WTC11 (cell line): ENCODE measurements around the gene PCLAF. TPM values are rescaled to one million over a fixed set of nuclear protein-coding genes. Genes with fewer than 3 reads are reported as not detected.

Experiments
- ATAC-seq: fragments of 200-7000 bp; cut with Tn5 transposase; 2 replicates; pipeline ENCODE4 v1.10.0; 2021; ENCODE audit warnings: mild to moderate bottlenecking, moderate library complexity
- CTCF ChIA-PET: fragments of 300-600 bp; sonication (Branson Sonifier 250); formaldehyde crosslinking; loops from one replicate; lab custom pipeline; 2021; ENCODE audit warnings: antibody characterized with exemption; lab: Charles Lee
- POLR2A ChIA-PET: fragments of 350-600 bp; sonication (Branson Sonifier 250); formaldehyde crosslinking; loops from one replicate; lab custom pipeline; 2021; ENCODE audit warnings: antibody characterized with exemption; lab: Charles Lee
- DNase-seq: peaks from one replicate; pipeline ENCODE4 v3.0.0; 2021; ENCODE audit warnings: low spot score
- H3K27ac Mint-ChIP-seq: 2 replicates; pipeline ENCODE4 v1.8.0; 2021; ENCODE audit warnings: mixed read lengths
- H3K27me3 Mint-ChIP-seq: 2 replicates; pipeline ENCODE4 v1.8.0; 2021; ENCODE audit warnings: low read depth, mild to moderate bottlenecking, moderate library complexity, mixed read lengths
- H3K36me3 Mint-ChIP-seq: 2 replicates; pipeline ENCODE4 v1.8.0; 2021; ENCODE audit warnings: mixed read lengths
- H3K4me1 Mint-ChIP-seq: 2 replicates; pipeline ENCODE4 v1.8.0; 2022; ENCODE audit warnings: mixed read lengths
- H3K4me3 Mint-ChIP-seq: 2 replicates; pipeline ENCODE4 v1.8.0; 2021; ENCODE audit warnings: mild to moderate bottlenecking, moderate library complexity, mixed read lengths
- H3K9me3 Mint-ChIP-seq: 2 replicates; pipeline ENCODE4 v1.8.0; 2021; ENCODE audit warnings: mixed read lengths
- ARID4B ChIP-seq: sonication (generic); formaldehyde crosslinking; IDR thresholded peaks from 2 replicates; pipeline ENCODE4 v1.8.0; 2023; ENCODE audit warnings: missing genetic modification reagents, mild to moderate bottlenecking, borderline replicate concordance
- ATF2 ChIP-seq: sonication (generic); formaldehyde crosslinking; IDR thresholded peaks from 2 replicates; pipeline ENCODE4 v1.8.1; 2022; ENCODE audit warnings: low read depth, missing genetic modification reagents, borderline replicate concordance
- CDX4 ChIP-seq: fragments of 250-450 bp; sonication (Bioruptor Pico); IDR thresholded peaks from 2 replicates; pipeline ENCODE4 v1.9.0; 2021; ENCODE audit warnings: moderate library complexity, mild to moderate bottlenecking, inconsistent platforms, borderline replicate concordance
- ETV6 ChIP-seq: sonication (generic); formaldehyde crosslinking; IDR thresholded peaks from 2 replicates; pipeline ENCODE4 v1.8.1; 2022; ENCODE audit warnings: mild to moderate bottlenecking, missing genetic modification reagents
- FOXJ3 ChIP-seq: sonication (generic); formaldehyde crosslinking; IDR thresholded peaks from 2 replicates; pipeline ENCODE4 v1.9.0; 2021; ENCODE audit warnings: missing genetic modification reagents, mild to moderate bottlenecking, borderline replicate concordance
- FOXP1 ChIP-seq: sonication (generic); formaldehyde crosslinking; IDR thresholded peaks from 2 replicates; pipeline ENCODE4 v1.8.0; 2022; ENCODE audit warnings: missing genetic modification reagents, mild to moderate bottlenecking, moderate library complexity, borderline replicate concordance
- GTF2I ChIP-seq: fragments of 250-450 bp; sonication (Bioruptor Pico); conservative IDR thresholded peaks from 2 replicates; pipeline ENCODE4 v1.4.0; 2021; ENCODE audit warnings: mild to moderate bottlenecking
- JAZF1 ChIP-seq: fragments of 250-450 bp; sonication (Bioruptor Pico); IDR thresholded peaks from 2 replicates; pipeline ENCODE4 v1.9.0; 2021; ENCODE audit warnings: moderate library complexity, mild to moderate bottlenecking, inconsistent platforms
- JUN ChIP-seq: sonication (generic); formaldehyde crosslinking; IDR thresholded peaks from 2 replicates; pipeline ENCODE4 v1.8.0; 2023; ENCODE audit warnings: mild to moderate bottlenecking, missing genetic modification reagents
- PREB ChIP-seq: sonication (generic); formaldehyde crosslinking; IDR thresholded peaks from 2 replicates; pipeline ENCODE4 v1.8.1; 2022; ENCODE audit warnings: mild to moderate bottlenecking, missing genetic modification reagents, moderate library complexity, borderline replicate concordance
- SMAD4 ChIP-seq: sonication (generic); formaldehyde crosslinking; IDR thresholded peaks from 2 replicates; pipeline ENCODE4 v1.8.0; 2022; ENCODE audit warnings: mild to moderate bottlenecking, missing genetic modification reagents
- SP1 ChIP-seq: sonication (generic); formaldehyde crosslinking; conservative IDR thresholded peaks from 2 replicates; pipeline ENCODE4 v1.8.1; 2022; ENCODE audit warnings: missing genetic modification reagents
- STAT6 ChIP-seq: sonication (generic); formaldehyde crosslinking; conservative IDR thresholded peaks from 2 replicates; pipeline ENCODE4 v1.8.1; 2023; ENCODE audit warnings: mild to moderate bottlenecking, low read depth, missing genetic modification reagents, moderate library complexity
- TEAD4 ChIP-seq: sonication (generic); formaldehyde crosslinking; IDR thresholded peaks from 2 replicates; pipeline ENCODE4 v1.8.0; 2022; ENCODE audit warnings: mild to moderate bottlenecking, missing genetic modification reagents
- ZNF671 ChIP-seq: fragments of 250-450 bp; sonication (Bioruptor Pico); IDR thresholded peaks from 2 replicates; pipeline ENCODE4 v1.8.0; 2021; ENCODE audit warnings: mild to moderate bottlenecking
- total RNA-seq: library from RNA; stranded (reverse); gene quantifications from 3 replicates; pipeline ENCODE4 v1.2.3, GENCODE V29; 2021
- TF ChIP-seq, protein P1 (sequence below): fragments of 250-450 bp; sonication (Bioruptor Pico); IDR thresholded peaks from 2 replicates; pipeline ENCODE4 v1.9.0; 2021; ENCODE audit warnings: mild to moderate bottlenecking, borderline replicate concordance
- TF ChIP-seq, protein P2 (sequence below): sonication (generic); formaldehyde crosslinking; IDR thresholded peaks from 2 replicates; pipeline ENCODE4 v1.8.1; 2023; ENCODE audit warnings: mild to moderate bottlenecking, missing genetic modification reagents

PCLAF gene
- total RNA-seq, 1 experiment from 2014 or later, result 27.2 TPM

GRCh38 chr15:64343841-64344240 is 37.4 kb downstream of the PCLAF start (continued):
- no peak for TF ChIP-seq ARID4B (CRISPR knock-in tag)
- no peak for TF ChIP-seq FOXP1
- TF ChIP-seq, all 79 proteins: peak for 0

DNA sequence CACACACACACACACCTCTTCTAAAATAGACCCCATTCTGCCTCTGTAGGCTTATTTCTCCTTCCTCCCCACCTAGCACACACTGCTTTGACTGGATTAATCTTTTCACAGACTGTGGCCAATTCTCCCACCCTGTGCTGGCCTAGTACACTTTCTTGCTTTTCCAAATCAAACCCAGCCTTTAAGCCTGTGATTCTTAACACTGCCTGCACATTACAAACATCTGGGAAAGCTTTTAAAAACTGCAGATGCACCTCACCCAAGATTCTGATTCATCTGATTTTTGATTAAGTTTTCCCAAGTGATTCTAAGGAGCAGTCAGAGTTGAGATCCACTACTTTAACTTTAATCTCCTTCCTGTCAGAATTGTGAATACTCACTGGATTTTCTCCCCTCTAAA is 38.0 kb downstream of the PCLAF start:
- H3K27me3 Mint-ChIP-seq, result no peaks in the 10 kb centered on the region
- ATAC-seq, result no peak
- no peaks in the 10 kb centered on the region for H3K9me3 Mint-ChIP-seq
- H3K4me3 Mint-ChIP-seq, result no peak overlapping the region
- POLR2A ChIA-PET, result no interaction called here
- peaks cover 6% of the 10 kb centered on the region; the same call in 1 of the 2 replicates for H3K36me3 Mint-ChIP-seq
- CTCF ChIA-PET, result no interaction called here
- DNase-seq, result no peak
- peak overlapping the region; percentile 84 for H3K27ac Mint-ChIP-seq
- H3K4me1 Mint-ChIP-seq, result peaks cover 15% of the 10 kb centered on the region
- TF ChIP-seq, protein P1, sequence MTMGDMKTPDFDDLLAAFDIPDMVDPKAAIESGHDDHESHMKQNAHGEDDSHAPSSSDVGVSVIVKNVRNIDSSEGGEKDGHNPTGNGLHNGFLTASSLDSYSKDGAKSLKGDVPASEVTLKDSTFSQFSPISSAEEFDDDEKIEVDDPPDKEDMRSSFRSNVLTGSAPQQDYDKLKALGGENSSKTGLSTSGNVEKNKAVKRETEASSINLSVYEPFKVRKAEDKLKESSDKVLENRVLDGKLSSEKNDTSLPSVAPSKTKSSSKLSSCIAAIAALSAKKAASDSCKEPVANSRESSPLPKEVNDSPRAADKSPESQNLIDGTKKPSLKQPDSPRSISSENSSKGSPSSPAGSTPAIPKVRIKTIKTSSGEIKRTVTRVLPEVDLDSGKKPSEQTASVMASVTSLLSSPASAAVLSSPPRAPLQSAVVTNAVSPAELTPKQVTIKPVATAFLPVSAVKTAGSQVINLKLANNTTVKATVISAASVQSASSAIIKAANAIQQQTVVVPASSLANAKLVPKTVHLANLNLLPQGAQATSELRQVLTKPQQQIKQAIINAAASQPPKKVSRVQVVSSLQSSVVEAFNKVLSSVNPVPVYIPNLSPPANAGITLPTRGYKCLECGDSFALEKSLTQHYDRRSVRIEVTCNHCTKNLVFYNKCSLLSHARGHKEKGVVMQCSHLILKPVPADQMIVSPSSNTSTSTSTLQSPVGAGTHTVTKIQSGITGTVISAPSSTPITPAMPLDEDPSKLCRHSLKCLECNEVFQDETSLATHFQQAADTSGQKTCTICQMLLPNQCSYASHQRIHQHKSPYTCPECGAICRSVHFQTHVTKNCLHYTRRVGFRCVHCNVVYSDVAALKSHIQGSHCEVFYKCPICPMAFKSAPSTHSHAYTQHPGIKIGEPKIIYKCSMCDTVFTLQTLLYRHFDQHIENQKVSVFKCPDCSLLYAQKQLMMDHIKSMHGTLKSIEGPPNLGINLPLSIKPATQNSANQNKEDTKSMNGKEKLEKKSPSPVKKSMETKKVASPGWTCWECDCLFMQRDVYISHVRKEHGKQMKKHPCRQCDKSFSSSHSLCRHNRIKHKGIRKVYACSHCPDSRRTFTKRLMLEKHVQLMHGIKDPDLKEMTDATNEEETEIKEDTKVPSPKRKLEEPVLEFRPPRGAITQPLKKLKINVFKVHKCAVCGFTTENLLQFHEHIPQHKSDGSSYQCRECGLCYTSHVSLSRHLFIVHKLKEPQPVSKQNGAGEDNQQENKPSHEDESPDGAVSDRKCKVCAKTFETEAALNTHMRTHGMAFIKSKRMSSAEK, result no peak
- TF ChIP-seq ZNF671 (CRISPR knock-in tag), result no peak
- TF ChIP-seq PREB, result no peak
- TF ChIP-seq, protein P2, sequence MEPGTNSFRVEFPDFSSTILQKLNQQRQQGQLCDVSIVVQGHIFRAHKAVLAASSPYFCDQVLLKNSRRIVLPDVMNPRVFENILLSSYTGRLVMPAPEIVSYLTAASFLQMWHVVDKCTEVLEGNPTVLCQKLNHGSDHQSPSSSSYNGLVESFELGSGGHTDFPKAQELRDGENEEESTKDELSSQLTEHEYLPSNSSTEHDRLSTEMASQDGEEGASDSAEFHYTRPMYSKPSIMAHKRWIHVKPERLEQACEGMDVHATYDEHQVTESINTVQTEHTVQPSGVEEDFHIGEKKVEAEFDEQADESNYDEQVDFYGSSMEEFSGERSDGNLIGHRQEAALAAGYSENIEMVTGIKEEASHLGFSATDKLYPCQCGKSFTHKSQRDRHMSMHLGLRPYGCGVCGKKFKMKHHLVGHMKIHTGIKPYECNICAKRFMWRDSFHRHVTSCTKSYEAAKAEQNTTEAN (CRISPR knock-in tag), result no peak
- TF ChIP-seq GTF2I, result no peak
- no peak for TF ChIP-seq SMAD4 (CRISPR knock-in tag)
- no peak for TF ChIP-seq TEAD4 (CRISPR knock-in tag)
- TF ChIP-seq CDX4 (CRISPR knock-in tag), result no peak
- TF ChIP-seq JUN (CRISPR knock-in tag), result no peak
- no peak for TF ChIP-seq STAT6 (CRISPR knock-in tag)
- no peak for TF ChIP-seq FOXJ3 (CRISPR knock-in tag)
- no peak for TF ChIP-seq ATF2 (CRISPR knock-in tag)
- no peak for TF ChIP-seq SP1 (CRISPR knock-in tag)
- TF ChIP-seq JAZF1 (CRISPR knock-in tag), result no peak
- no peak for TF ChIP-seq ETV6 (CRISPR knock-in tag)
